Stimulated activated CD8-positive, alpha-beta memory T cell treated with anti-CD3 and anti-CD28 coated beads, Interleukin-15, amount 100 ng/mL, for 24 hours (primary cell): Measurements from ENCODE around the gene RHBDD1.
"Not testable (repeated sequence)": the region's sequence is repeated elsewhere in the genome, so short reads cannot be mapped to it uniquely, and the experiment has no call there.

ENCODE experiments used
- DNase-seq: peaks from one replicate; pipeline ENCODE4 v3.0.0-alpha.2; 2020; ENCODE audit warnings: low read depth

RHBDD1 gene

GRCh38 chr2:226799976-226800940 lies 35.6 kb upstream of the RHBDD1 start:
- DNase-seq, result no peak

- DNase-seq, result peak; percentile 51
These were observed 34.7 kb upstream of the RHBDD1 start for GRCh38 chr2:226800941-226801784.

- no peak for DNase-seq
These were observed 33.3 kb upstream of the RHBDD1 start for GRCh38 chr2:226802573-226802972.

- no peak for DNase-seq
These were observed 32.4 kb upstream of the RHBDD1 start for GRCh38 chr2:226803410-226803809.

- DNase-seq, result no peak
These were observed 22.6 kb upstream of the RHBDD1 start for GRCh38 chr2:226813148-226813701.

- DNase-seq, result no peak
These were observed 16.9 kb upstream of the RHBDD1 start for GRCh38 chr2:226818930-226819329.

GRCh38 chr2:226825056-226825455 lies 10.8 kb upstream of the RHBDD1 start:
- DNase-seq, result no peak

GRCh38 chr2:226828191-226828590 lies 7.7 kb upstream of the RHBDD1 start:
- no peak for DNase-seq

GRCh38 chr2:226829721-226830631 lies 5.9 kb upstream of the RHBDD1 start:
- DNase-seq, result no peak

- DNase-seq, result no peak
These were observed 4.6 kb upstream of the RHBDD1 start for GRCh38 chr2:226831266-226831665.

GRCh38 chr2:226832061-226832460 lies 3.8 kb upstream of the RHBDD1 start:
- no peak for DNase-seq

- not testable (repeated sequence) for DNase-seq
These were observed 974 bp upstream of the RHBDD1 start for GRCh38 chr2:226834880-226835279.

GRCh38 chr2:226835420-226835795 lies 446 bp upstream of the RHBDD1 start:
- no peak for DNase-seq

- DNase-seq, result no peak
These were observed 663 bp downstream of the RHBDD1 start for GRCh38 chr2:226836548-226836885.

- DNase-seq, result no peak
These were observed 1.5 kb downstream of the RHBDD1 start for GRCh38 chr2:226837334-226837733.

- no peak for DNase-seq
These were observed 2.1 kb downstream of the RHBDD1 start for GRCh38 chr2:226837787-226838603.

GRCh38 chr2:226838722-226839121 lies 2.9 kb downstream of the RHBDD1 start:
- DNase-seq, result no peak

GRCh38 chr2:226839161-226839560 lies 3.3 kb downstream of the RHBDD1 start:
- no peak for DNase-seq

GRCh38 chr2:226839951-226840350 lies 4.1 kb downstream of the RHBDD1 start:
- DNase-seq, result no peak

GRCh38 chr2:226843001-226843400 lies 7.1 kb downstream of the RHBDD1 start:
- DNase-seq, result not testable (repeated sequence)
